Endodermal cell (in vitro differentiated cells): ENCODE data around the gene SLC7A1. TPM values are rescaled to one million over a fixed set of nuclear protein-coding genes. Genes with fewer than 3 reads are reported as not detected.

Source experiments
- DNase-seq: peaks from one replicate; pipeline ENCODE4 v3.0.0-alpha.2; 2017
- H3K27ac ChIP-seq: 2 replicates; pipeline ENCODE4 v1.5.1; 2013; ENCODE audit warnings: mild to moderate bottlenecking, low read depth, low read length, moderate library complexity
- H3K27me3 ChIP-seq: 2 replicates; pipeline ENCODE4 v1.6.1; 2013; ENCODE audit warnings: mild to moderate bottlenecking, low read length, moderate library complexity; ENCODE audit not compliant: insufficient read depth, control insufficient read depth, poor library complexity, severe bottlenecking
- H3K36me3 ChIP-seq: 2 replicates; pipeline ENCODE4 v1.7.0; 2013; ENCODE audit warnings: mild to moderate bottlenecking, low read length, moderate library complexity; ENCODE audit not compliant: control insufficient read depth, insufficient read depth
- H3K4me1 ChIP-seq: one replicate; pipeline ENCODE4 v1.7.0; 2013; ENCODE audit warnings: low read length; ENCODE audit not compliant: control insufficient read depth, insufficient read depth
- H3K4me3 ChIP-seq: 2 replicates; pipeline ENCODE4 v1.5.1; 2013; ENCODE audit warnings: mild to moderate bottlenecking, low read length, moderate library complexity
- H3K9ac ChIP-seq: 2 replicates; pipeline ENCODE4 v1.6.1; 2013; ENCODE audit warnings: mild to moderate bottlenecking, low read length, moderate library complexity; ENCODE audit not compliant: poor library complexity, severe bottlenecking; ENCODE audit errors: extremely low read depth
- H3K9me3 ChIP-seq: 2 replicates; pipeline ENCODE4 v1.6.1; 2013; ENCODE audit warnings: mild to moderate bottlenecking, low read length, moderate library complexity; ENCODE audit not compliant: control insufficient read depth
- H3K27ac Mint-ChIP-seq: 2 replicates; pipeline ENCODE4 v1.8.0; 2020; ENCODE audit warnings: mixed read lengths
- H3K27me3 Mint-ChIP-seq: 2 replicates; pipeline ENCODE4 v1.8.0; 2021; ENCODE audit warnings: mild to moderate bottlenecking, mixed read lengths; ENCODE audit not compliant: insufficient read depth
- H3K36me3 Mint-ChIP-seq: 2 replicates; pipeline ENCODE4 v1.8.0; 2020; ENCODE audit warnings: low read depth, mixed read lengths
- H3K4me1 Mint-ChIP-seq: 2 replicates; pipeline ENCODE4 v1.8.0; 2020; ENCODE audit warnings: mixed read lengths
- H3K4me3 Mint-ChIP-seq: 2 replicates; pipeline ENCODE4 v1.8.0; 2020; ENCODE audit warnings: mild to moderate bottlenecking, moderate library complexity, mixed read lengths
- H3K9me3 Mint-ChIP-seq: 2 replicates; pipeline ENCODE4 v1.8.0; 2020; ENCODE audit warnings: mild to moderate bottlenecking, mixed read lengths
- CTCF ChIP-seq: fragments of 200-600 bp; sonication (generic); conservative IDR thresholded peaks from 2 replicates; pipeline ENCODE4 v1.5.0; 2021; ENCODE audit warnings: antibody characterized with exemption, mild to moderate bottlenecking
- WGBS, 2 experiments: methylation state at CpG; one replicate each; pipeline versions ENCODE4 v1.1.5 to v1.1.7; 2013; ENCODE audit warnings: missing lambda C conversion rate in 2 of 2, mixed read lengths in 1 of 2; ENCODE audit not compliant: insufficient coverage in 1 of 2, insufficient read length in 1 of 2; 5-methylcytosine and 5-hydroxymethylcytosine counted together
- total RNA-seq, 2 donors: library from RNA; stranded (reverse); fragmentation: NEBNext Ultra II Directional in 1 of 2; extraction: Animal tissue kit (Norgen Biotek cat#: 25700) in 1 of 2; gene quantifications; 2 replicates in 1 of 2; 3 replicates in 1 of 2; pipeline ENCODE4 v1.2.1, GENCODE V29; 2021

Gene SLC7A1
- total RNA-seq, 2 donors from 2014 or later = 26.0 to 27.3 TPM

DNA sequence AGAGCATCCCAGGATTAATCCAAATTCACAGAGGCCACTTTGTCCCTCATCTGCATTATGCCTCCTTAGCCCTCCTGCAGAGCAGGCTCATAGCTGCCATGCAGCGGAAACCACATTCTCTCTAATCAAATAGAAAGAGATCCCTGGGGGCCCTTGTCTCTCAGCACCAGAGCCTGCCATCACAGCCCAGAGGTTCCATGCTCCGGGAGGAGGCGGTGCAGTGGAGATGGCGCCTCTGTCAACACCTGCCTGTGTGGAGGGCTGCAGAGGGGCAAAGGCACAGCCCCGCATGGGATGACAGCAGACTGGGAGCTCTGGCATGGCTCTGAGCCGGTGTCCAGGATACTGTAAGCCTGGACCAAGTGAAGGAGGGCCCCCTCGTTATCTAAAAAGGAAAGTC lies 111.3 kb downstream of the SLC7A1 start:
- peak; percentile 61 for DNase-seq
- no peak overlapping the region for H3K27ac ChIP-seq
- H3K4me3 ChIP-seq = no peak overlapping the region
- Mint-ChIP-seq H3K4me3 (no peak overlapping the region), H3K4me1 (peaks cover 30% of the 10 kb centered on the region), H3K27me3 (peaks cover 24% of the 10 kb centered on the region), H3K27ac (no peak overlapping the region), H3K36me3 (no peaks in the 10 kb centered on the region), H3K9me3 (no peaks in the 10 kb centered on the region)
- H3K36me3 ChIP-seq = no peaks in the 10 kb centered on the region
- no peak overlapping the region for H3K9ac ChIP-seq
- no peak for TF ChIP-seq CTCF
- peaks cover 6% of the 10 kb centered on the region for H3K4me1 ChIP-seq
- peaks cover 7% of the 10 kb centered on the region for H3K27me3 ChIP-seq
- no peaks in the 10 kb centered on the region for H3K9me3 ChIP-seq
- WGBS, 2 experiments = 70 to 75% methylated on average over 4 to 7 of the region's 7 CpGs

- no peaks in the 10 kb centered on the region for H3K36me3 Mint-ChIP-seq
- 78 to 89% methylated on average over 3 to 4 of the region's 4 CpGs for WGBS, 2 experiments
- Histone ChIP-seq H3K4me1 (peaks cover 6% of the 10 kb centered on the region), H3K4me3 (no peak overlapping the region), H3K27ac (no peak overlapping the region), H3K27me3 (peaks cover 7% of the 10 kb centered on the region), H3K9ac (no peak overlapping the region), H3K36me3 (no peaks in the 10 kb centered on the region), H3K9me3 (no peaks in the 10 kb centered on the region)
- no peaks in the 10 kb centered on the region for H3K9me3 Mint-ChIP-seq
- peak; percentile 45 for DNase-seq
- H3K27me3 Mint-ChIP-seq = peaks cover 24% of the 10 kb centered on the region
- peaks cover 30% of the 10 kb centered on the region for H3K4me1 Mint-ChIP-seq
- H3K4me3 Mint-ChIP-seq = no peak overlapping the region
- H3K27ac Mint-ChIP-seq = no peak overlapping the region
- no peak for TF ChIP-seq CTCF
Measured at GRCh38 chr13:29483623-29484022, 111.9 kb downstream of the SLC7A1 start.

DNA sequence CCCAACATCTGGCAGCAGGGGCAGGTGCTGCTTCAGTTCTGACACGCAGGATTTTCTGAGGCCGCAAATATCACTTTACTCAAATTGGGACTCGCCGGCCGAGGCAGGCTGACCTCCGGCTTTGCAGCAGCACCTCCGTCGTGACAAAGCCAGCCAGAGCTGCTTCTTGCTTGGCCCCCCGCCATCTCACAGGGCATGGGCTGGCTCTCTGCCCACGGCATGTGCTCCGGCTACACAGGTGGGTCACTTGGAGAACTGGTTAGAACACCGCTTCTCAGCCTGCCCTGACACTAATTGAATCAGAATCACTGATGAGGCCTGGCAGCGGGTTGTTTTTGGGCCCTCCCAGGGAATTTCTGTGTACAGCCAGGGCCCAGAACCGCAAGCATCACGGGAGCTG lies 112.3 kb downstream of the SLC7A1 start:
- DNase-seq = no peak
- Mint-ChIP-seq H3K27me3 (peaks cover 24% of the 10 kb centered on the region), H3K27ac (no peak overlapping the region), H3K4me1 (peaks cover 30% of the 10 kb centered on the region), H3K4me3 (no peak overlapping the region), H3K36me3 (no peaks in the 10 kb centered on the region), H3K9me3 (no peaks in the 10 kb centered on the region)
- Histone ChIP-seq H3K27ac (no peak overlapping the region), H3K9me3 (no peaks in the 10 kb centered on the region), H3K27me3 (peaks cover 7% of the 10 kb centered on the region), H3K4me3 (no peak overlapping the region), H3K4me1 (peaks cover 6% of the 10 kb centered on the region), H3K9ac (no peak overlapping the region), H3K36me3 (no peaks in the 10 kb centered on the region)
- no peak for TF ChIP-seq CTCF
- 91 to 93% methylated on average over 13 to 15 of the region's 15 CpGs for WGBS, 2 experiments
